HG03196 (cell line): Measurements from ENCODE around the gene SOX18.

Experiments
- ATAC-seq: cut with Tn5 transposase; IDR thresholded peaks from one replicate; pipeline ENCODE4 v1.9.1; 2021; ENCODE audit not compliant: unreplicated experiment

The SOX18 gene

DNA sequence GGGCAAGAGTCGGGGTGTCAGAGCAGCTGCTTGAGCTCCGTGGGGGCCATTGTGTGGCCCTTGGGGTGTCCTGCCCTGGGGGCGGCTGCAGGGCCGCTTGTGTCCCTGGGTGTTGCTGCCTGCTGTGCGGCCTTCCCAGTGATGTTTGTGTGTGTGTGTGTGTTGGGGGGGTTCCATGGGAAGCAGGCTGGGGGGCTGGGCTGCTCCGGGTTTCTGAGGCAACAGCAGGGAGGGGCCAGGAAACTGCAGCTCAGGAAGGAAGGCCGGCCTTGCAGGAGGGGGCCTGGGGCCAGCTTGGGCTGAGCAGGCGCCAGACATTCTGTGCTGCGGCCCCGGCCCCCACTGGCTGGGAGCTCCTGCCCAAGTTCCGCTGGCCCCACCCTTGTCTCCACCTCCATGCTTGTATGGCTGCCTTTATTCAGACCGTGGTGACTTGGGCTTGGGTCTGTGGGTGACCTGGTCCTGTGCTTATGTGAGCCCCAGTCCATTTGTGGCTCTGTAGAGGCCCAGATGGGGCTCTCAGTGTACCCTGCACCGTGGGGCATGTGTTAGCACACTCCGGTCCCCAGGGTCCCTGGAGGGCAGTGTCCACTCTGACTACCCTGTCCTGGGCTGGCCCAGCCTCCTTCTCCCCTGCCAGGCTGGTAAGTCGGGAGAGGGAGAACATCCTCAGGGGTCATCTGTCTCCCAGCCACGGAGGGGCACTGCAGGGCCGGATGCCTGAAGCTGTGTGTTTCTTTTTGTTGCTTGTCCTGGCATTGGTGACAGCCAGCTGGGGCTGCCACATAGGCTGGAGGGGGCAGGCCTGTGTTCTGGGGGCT is 4.6 kb upstream of the SOX18 start:
- ATAC-seq = no peak

DNA sequence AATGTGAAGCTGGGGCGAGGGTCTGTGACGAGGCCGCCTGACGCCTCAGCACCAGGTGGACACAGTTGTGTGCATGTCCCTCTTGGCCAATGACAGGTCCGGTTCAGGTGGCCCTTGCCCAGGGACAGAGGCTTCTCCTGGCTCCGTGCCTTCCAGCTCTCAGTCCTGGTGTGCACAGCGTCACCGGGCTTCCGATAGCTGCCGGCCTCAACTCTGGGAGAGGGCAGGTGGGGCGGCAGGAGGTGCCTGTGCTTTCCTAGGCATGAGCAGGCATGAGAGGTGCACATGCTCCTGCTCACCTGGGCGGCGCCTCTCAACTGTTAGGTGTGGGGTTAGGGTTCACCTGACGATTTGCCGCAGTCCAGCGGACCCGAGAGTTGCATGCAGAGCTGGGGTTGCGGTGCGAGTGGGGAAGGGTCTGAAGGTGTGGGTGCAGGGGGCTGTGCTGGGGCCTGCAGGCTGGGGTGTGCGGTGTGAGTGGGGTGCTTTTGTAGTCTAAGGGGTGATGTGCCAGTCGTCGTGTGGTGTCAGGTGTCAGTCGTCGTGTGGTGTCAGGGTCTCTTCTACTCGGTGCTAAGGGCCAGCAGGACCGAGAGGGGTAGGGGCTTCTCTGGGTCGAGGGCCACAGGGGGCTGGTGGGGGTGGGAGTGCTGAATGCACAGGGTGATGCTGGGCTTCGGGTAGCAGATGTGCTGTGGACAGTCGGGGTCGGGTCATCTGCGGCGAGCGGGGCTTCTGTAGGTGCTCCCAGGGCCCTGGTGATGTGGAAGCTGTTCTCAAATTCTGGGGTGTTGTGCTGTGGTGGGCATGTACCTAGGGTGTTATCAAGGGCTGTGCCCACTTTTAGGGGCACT is 3.8 kb upstream of the SOX18 start:
- ATAC-seq = no peak

GRCh38 chr20:64052326-64052722 is 2.9 kb upstream of the SOX18 start:
- no peak for ATAC-seq

- no peak for ATAC-seq
These were observed 2.3 kb upstream of the SOX18 start for GRCh38 chr20:64051561-64052325.

DNA sequence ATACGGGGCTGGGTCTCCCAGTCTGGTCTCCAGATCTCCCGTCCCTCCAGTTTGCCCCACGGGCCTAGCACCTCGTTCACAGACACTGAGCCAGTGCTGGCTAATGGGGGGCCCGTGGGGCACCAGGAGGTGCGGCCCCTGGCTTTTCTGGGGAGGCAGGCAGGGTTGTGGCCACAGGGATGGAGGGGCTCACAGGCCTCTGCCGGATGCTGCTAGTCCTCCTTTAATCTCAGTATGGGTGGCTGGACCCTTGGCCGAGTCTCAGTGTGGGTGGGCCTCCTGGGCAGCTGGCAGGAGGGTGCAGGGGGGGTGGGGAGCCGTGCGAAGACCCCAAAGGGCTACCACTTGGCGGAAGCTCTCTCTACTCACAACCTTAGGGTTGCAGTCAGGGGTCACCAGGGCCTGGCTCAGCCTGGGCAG is 1.6 kb upstream of the SOX18 start:
- ATAC-seq = no peak

DNA sequence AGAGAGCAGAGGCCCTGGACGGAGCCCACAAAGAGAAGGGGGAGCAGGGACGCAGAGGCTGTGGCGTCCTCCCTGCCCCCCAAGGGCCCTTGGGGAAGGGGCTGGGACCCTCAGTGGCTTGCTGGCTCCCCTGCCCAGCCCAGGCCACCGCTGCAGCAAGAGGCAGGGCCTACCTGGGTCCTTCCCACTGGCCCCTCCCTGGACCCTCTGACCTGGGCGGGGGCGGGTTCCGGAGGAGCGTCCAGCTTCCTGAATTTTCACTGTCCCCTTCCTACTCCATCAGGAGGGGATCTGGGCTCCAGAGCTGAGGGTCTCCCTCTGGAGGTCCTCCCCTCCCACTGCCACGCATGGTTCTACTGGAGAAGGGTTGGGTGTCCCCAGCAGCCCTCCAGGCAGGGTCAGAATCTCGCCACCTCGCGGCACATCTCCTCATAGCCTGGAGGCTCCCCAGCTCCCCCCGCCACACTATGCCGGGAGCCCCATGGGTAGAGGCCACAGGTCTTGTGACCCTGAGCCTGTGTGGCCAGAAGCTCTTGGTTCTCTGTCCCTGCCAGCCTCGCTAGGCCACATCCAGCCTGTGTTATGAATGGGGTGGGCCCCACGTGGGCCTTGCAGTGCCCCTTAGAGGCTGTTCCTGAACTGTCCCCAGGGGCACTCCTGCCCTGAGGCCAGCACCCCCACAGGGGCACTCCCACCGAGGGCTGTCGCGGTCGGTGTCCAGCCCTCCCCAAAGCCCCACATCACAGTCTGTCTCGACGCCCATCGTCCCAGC is 1.0 kb upstream of the SOX18 start:
- ATAC-seq = no peak

DNA sequence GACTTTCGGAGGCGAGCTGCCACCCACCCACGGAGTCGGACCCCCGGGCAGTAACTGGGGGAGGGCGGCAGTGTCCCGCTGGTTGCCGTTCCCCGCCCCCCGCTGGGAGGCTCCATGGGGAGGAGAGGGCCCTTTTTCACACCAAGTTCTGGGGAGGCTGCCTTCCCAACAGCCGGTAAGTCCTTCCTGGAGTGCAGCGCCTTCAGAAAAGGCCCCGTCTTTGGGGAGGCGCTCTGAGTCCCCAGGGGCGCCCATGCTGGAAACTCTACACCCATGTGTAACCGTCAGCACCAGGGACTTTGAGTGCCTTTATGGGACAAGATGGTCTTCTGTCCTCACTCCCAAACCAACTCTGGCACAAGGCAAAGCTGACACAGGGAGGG is 430 bp upstream of the SOX18 start:
- no peak for ATAC-seq

- ATAC-seq = no peak
These were observed 916 bp downstream of the SOX18 start for GRCh38 chr20:64048402-64049044.

DNA sequence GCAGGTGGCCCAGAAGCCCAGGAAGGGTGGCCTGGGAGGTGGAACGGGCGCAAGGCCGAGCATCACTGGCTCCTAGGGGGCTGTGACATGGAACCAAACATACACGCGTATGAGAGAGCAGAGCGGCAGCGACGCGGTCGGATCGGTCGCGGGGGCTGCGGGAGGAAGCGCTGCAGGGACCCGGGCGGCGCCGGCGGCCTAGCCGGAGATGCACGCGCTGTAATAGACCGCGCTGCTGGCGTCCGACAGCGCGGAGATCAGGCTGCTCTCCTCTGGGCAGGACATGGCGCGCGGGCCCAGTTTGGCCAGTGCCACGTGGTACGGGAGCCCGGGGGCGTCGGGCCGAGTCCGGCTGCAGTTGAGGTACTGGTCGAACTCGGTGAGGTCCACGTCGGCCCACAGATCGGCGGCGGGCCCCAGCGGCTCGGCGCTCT is 1.5 kb downstream of the SOX18 start:
- no peak for ATAC-seq

GRCh38 chr20:64047046-64047389 is 2.4 kb downstream of the SOX18 start:
- ATAC-seq = no peak

- ATAC-seq = no peak
These were observed 4.0 kb downstream of the SOX18 start for GRCh38 chr20:64045346-64046011.

- ATAC-seq = no peak
These were observed 4.8 kb downstream of the SOX18 start for GRCh38 chr20:64044484-64045247.

- ATAC-seq = no peak
These were observed 5.7 kb downstream of the SOX18 start for GRCh38 chr20:64043768-64044167.

- no peak for ATAC-seq
These were observed 7.2 kb downstream of the SOX18 start for GRCh38 chr20:64042054-64042781.

DNA sequence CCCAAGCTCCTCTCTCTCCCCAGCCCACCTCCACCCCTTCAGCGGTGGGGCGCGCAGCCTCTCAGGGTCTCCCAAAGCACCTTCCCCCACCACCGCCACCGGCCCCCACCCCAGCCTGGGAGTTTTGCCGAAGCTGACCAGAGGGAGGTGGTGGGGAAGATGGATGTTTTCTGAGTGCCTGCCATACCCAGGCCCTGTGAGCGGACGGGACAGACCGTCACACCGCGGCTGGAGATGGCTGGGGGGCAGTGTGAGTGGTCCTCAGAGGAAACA is 7.7 kb downstream of the SOX18 start:
- no peak for ATAC-seq

GRCh38 chr20:64041040-64041780 is 8.2 kb downstream of the SOX18 start:
- no peak for ATAC-seq

DNA sequence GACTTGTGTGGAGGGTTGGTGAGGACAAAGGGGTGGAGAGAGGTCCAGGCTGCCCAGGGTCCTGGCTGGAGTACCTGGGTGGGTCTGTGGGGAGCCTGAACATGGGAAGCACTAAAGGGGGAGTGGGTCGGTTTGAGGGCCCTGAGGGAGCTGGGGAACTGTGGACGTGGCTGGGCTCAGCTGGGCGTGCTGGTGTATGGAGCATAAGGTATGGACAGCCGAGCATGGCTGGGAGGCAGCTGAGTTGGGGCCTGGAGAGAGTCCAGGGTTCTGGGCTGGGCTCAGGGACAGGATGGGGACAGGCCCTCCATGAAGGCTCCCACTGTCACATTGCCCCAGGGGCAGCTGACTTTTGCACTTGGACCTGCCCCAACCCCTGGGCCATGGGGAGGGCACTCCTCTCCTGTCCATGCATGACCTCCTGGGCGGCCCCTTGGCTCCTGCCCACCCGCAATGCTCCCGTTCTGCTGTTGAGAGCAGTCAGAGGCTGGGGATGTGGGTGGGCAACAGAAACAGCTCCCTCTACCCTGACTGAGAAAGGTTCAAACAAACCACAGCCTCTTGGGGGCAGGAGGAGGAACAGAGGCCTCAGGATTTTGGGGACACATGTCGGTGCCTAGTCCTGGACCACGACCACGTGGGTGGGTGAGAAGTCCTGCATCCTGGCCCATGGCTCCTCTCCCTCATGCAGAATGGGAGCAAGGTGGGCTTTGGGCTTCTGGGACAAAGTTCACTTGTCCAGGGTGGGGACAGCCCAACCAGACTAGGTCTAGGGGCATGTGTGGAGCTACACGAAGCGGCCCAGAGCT is 9.0 kb downstream of the SOX18 start:
- ATAC-seq = no peak
